HepG2 (cell line): ENCODE results near the gene TAS2R13. TPM values are rescaled to one million over a fixed set of nuclear protein-coding genes. Genes with fewer than 3 reads are reported as not detected.

Source experiments
- ATAC-seq: fragments of 200-7000 bp; cut with Tn5 transposase; 3 replicates; pipeline ENCODE4 v1.9.1; 2020; ENCODE audit warnings: mild to moderate bottlenecking, moderate library complexity
- BruUV-seq: library from RNA; stranded (reverse); fragments of 400-500 nt; replicated peaks from 2 replicates; lab custom pipeline; 2021; lab: Mats Ljungman, UMichigan
- CTCF ChIA-PET: fragments of 300-600 bp; formaldehyde crosslinking; extraction: SDS; loops from one replicate; lab custom pipeline; 2021; ENCODE audit warnings: low total read pairs, inconsistent platforms, low intra/inter-chr PET ratio; lab: Yijun Ruan, JAX
- POLR2A ChIA-PET: fragments of 350-600 bp; sonication (Branson Sonifier 250); formaldehyde crosslinking; loops from one replicate; lab custom pipeline; 2020; ENCODE audit warnings: antibody characterized with exemption, inconsistent platforms; lab: Yijun Ruan, JAX
- DNase-seq: peaks from one replicate; pipeline ENCODE4 v3.0.0-alpha.2; 2015; ENCODE audit warnings: low spot score
- FAIRE-seq: peaks from 3 replicates; lab custom pipeline; 2011; peaks lifted over from hg19 to GRCh38; lab: Jason Lieb, UNC
- H2AFZ ChIP-seq: one replicate; pipeline ENCODE4 v1.6.1; 2011; ENCODE audit warnings: low read length, inconsistent platforms
- H3K27ac ChIP-seq: fragments of 300-600 bp; 3 replicates; pipeline ENCODE4 v1.8.0; 2011; ENCODE audit warnings: mixed run types, mild to moderate bottlenecking, mixed read lengths, low read length, inconsistent platforms; ENCODE audit not compliant: insufficient read depth; ENCODE audit errors: extremely low read length
- H3K27me3 ChIP-seq, 2 experiments: fragments of 200-600 bp in 1 of 2; 2 replicates in 1 of 2; 3 replicates in 1 of 2; pipeline versions ENCODE4 v1.6.0 to v1.8.0; 2011; ENCODE audit warnings: low read length in 2 of 2, mild to moderate bottlenecking in 2 of 2, moderate library complexity in 2 of 2, inconsistent platforms in 1 of 2; ENCODE audit not compliant: insufficient read depth in 2 of 2, control insufficient read depth in 1 of 2
- H3K36me3 ChIP-seq, 2 experiments: fragments of 200-600 bp in 1 of 2; replicated peaks in 1 of 2; 2 replicates in 1 of 2; 3 replicates in 1 of 2; pipeline versions ENCODE4 v1.5.1 to v1.8.0; 2011; ENCODE audit warnings: low read length in 2 of 2, inconsistent platforms in 1 of 2; ENCODE audit not compliant: insufficient read depth in 2 of 2, control insufficient read depth in 1 of 2
- H3K4me1 ChIP-seq: 2 replicates; pipeline ENCODE4 v1.5.1; 2012; ENCODE audit warnings: low read length, inconsistent platforms; ENCODE audit not compliant: insufficient read depth
- H3K4me2 ChIP-seq: 2 replicates; pipeline ENCODE4 v1.6.0; 2011; ENCODE audit warnings: low read depth, low read length, inconsistent platforms
- H3K4me3 ChIP-seq, 3 experiments: fragments of 200-600 bp in 1 of 3; sonication (generic), shearing (Covaris generic) in 1 of 3; replicated peaks in 1 of 3; 2 replicates each; pipeline ENCODE4 v1.5.1; 2011 to 2016; ENCODE audit warnings: low read length in 3 of 3, inconsistent platforms in 2 of 3, low read depth in 2 of 3, mild to moderate bottlenecking in 2 of 3, control low read depth in 1 of 3, mixed read lengths in 1 of 3; ENCODE audit not compliant: insufficient read depth in 1 of 3
- H3K79me2 ChIP-seq: one replicate; pipeline ENCODE4 v1.6.1; 2011; ENCODE audit warnings: low read length, inconsistent platforms; ENCODE audit not compliant: insufficient read depth
- H3K9ac ChIP-seq: 2 replicates; pipeline ENCODE4 v1.6.0; 2011; ENCODE audit warnings: mild to moderate bottlenecking, low read depth, low read length, inconsistent platforms; ENCODE audit not compliant: insufficient read depth
- H3K9me3 ChIP-seq: 2 replicates; pipeline ENCODE4 v1.5.1; 2012; ENCODE audit warnings: mild to moderate bottlenecking, low read length
- H4K20me1 ChIP-seq: 2 replicates; pipeline ENCODE4 v1.6.0; 2011; ENCODE audit warnings: inconsistent platforms, mild to moderate bottlenecking, low read length, moderate library complexity; ENCODE audit not compliant: insufficient read depth
- ARNT ChIP-seq: fragments of 450-650 bp; IDR thresholded peaks from 2 replicates; pipeline ENCODE4 v1.6.1; 2017
- ETS1 ChIP-seq: sonication (generic); formaldehyde crosslinking; IDR thresholded peaks from 2 replicates; pipeline ENCODE4 v1.4.0; 2020; ENCODE audit warnings: missing genetic modification reagents
- LBX2 ChIP-seq: sonication (generic); formaldehyde crosslinking; IDR thresholded peaks from 2 replicates; pipeline ENCODE4 v1.5.0; 2020; ENCODE audit warnings: missing genetic modification reagents, mild to moderate bottlenecking, borderline replicate concordance
- MAZ ChIP-seq, 2 experiments: sonication (generic) in 1 of 2; formaldehyde crosslinking in 1 of 2; IDR thresholded peaks; 2 replicates each; pipeline versions ENCODE4 v1.5.0 to v1.6.1; 2012 to 2020; ENCODE audit warnings: low read depth in 2 of 2, mild to moderate bottlenecking in 2 of 2, borderline replicate concordance in 1 of 2, improper control_type of control experiment in 1 of 2, low read length in 1 of 2, missing genetic modification reagents in 1 of 2, moderate library complexity in 1 of 2
- MED1 ChIP-seq: sonication (generic); formaldehyde crosslinking; IDR thresholded peaks from 2 replicates; pipeline ENCODE4 v1.4.0; 2020; ENCODE audit warnings: missing genetic modification reagents
- NFE2 ChIP-seq: sonication (generic); formaldehyde crosslinking; IDR thresholded peaks from 2 replicates; pipeline ENCODE4 v1.4.0; 2020; ENCODE audit warnings: missing genetic modification reagents
- TGIF2 ChIP-seq: IDR thresholded peaks from 2 replicates; pipeline ENCODE4 v1.6.1; 2016; ENCODE audit warnings: control low read depth, missing compliant biosample characterization
- TMF1 ChIP-seq: sonication (generic); formaldehyde crosslinking; IDR thresholded peaks from 2 replicates; pipeline ENCODE4 v1.8.1; 2022; ENCODE audit warnings: low read depth, missing genetic modification reagents
- ZNF619 ChIP-seq: sonication (generic); formaldehyde crosslinking; IDR thresholded peaks from 2 replicates; pipeline ENCODE4 v1.4.0; 2020; ENCODE audit warnings: mild to moderate bottlenecking, missing genetic modification reagents
- ZNF850 ChIP-seq: sonication (generic); formaldehyde crosslinking; conservative IDR thresholded peaks from 2 replicates; pipeline ENCODE4 v1.9.0; 2021; ENCODE audit warnings: mild to moderate bottlenecking, missing genetic modification reagents
- WGBS: methylation state at CpG from one replicate; pipeline ENCODE4 v1.1.6; 2017; ENCODE audit warnings: low lambda C conversion rate; 5-methylcytosine and 5-hydroxymethylcytosine counted together
- in situ Hi-C: cut with HindIII; loops from 2 replicates; pipeline ENCODE4 v1.10.0; 2017; ENCODE audit warnings: low pct_unique_long_range_greater_than_20kb; ENCODE audit not compliant: extremely low pct_ligation_motif_present
- intact Hi-C: fragments of 100-400 bp; cut with micrococcal nuclease; formaldehyde crosslinking; loops from one replicate; pipeline ENCODE4 v1.10.0; 2022; ENCODE audit not compliant: unreplicated experiment
- polyA plus RNA-seq, 8 experiments: library from polyadenylated mRNA; depleted of rRNA in 3 of 8; stranded (reverse) in 7 of 8; unstranded in 1 of 8; fragments of >200 nt; fragmentation: Illumina TruSeq in 4 of 8; extraction: Trizol in 4 of 8; gene quantifications; 2 replicates each; pipeline versions ENCODE4 v1.2.1 to v1.2.3, GENCODE V29; 2011 to 2016; ENCODE audit warnings: low read depth in 4 of 8, missing spikeins in 1 of 8, mixed read lengths in 1 of 8; ENCODE audit not compliant: insufficient read depth in 1 of 8
- total RNA-seq, 5 experiments: library from RNA; depleted of rRNA; stranded (reverse); fragments of >200 nt; fragmentation: Illumina TruSeq; extraction: Trizol; gene quantifications; 2 replicates each; pipeline ENCODE4 v1.2.3, GENCODE V29; 2016; ENCODE audit warnings: low read depth in 1 of 5
- TF ChIP-seq, protein P1 (sequence below): sonication (generic); formaldehyde crosslinking; IDR thresholded peaks from 2 replicates; pipeline ENCODE4 v1.4.0; 2020; ENCODE audit warnings: missing genetic modification reagents, borderline replicate concordance

The TAS2R13 gene
- total and polyA plus RNA-seq, 2 of the 13 experiments (the other 11 are each of a cell fraction or from before 2014, with no cell fraction given): 0.33 to 1.3 TPM

GRCh38 chr12:10904686-10905085, 4.7 kb downstream of the TAS2R13 start:
- no peak for TF ChIP-seq MED1 (CRISPR knock-in tag)
- TF ChIP-seq TMF1: no peak
- TF ChIP-seq ETS1 (CRISPR knock-in tag): no peak
- TF ChIP-seq ZNF619: no peak
- TF ChIP-seq ZNF850: no peak
- no peak for TF ChIP-seq NFE2 (CRISPR knock-in tag)
- TF ChIP-seq ARNT: no peak
- TF ChIP-seq, protein P1, sequence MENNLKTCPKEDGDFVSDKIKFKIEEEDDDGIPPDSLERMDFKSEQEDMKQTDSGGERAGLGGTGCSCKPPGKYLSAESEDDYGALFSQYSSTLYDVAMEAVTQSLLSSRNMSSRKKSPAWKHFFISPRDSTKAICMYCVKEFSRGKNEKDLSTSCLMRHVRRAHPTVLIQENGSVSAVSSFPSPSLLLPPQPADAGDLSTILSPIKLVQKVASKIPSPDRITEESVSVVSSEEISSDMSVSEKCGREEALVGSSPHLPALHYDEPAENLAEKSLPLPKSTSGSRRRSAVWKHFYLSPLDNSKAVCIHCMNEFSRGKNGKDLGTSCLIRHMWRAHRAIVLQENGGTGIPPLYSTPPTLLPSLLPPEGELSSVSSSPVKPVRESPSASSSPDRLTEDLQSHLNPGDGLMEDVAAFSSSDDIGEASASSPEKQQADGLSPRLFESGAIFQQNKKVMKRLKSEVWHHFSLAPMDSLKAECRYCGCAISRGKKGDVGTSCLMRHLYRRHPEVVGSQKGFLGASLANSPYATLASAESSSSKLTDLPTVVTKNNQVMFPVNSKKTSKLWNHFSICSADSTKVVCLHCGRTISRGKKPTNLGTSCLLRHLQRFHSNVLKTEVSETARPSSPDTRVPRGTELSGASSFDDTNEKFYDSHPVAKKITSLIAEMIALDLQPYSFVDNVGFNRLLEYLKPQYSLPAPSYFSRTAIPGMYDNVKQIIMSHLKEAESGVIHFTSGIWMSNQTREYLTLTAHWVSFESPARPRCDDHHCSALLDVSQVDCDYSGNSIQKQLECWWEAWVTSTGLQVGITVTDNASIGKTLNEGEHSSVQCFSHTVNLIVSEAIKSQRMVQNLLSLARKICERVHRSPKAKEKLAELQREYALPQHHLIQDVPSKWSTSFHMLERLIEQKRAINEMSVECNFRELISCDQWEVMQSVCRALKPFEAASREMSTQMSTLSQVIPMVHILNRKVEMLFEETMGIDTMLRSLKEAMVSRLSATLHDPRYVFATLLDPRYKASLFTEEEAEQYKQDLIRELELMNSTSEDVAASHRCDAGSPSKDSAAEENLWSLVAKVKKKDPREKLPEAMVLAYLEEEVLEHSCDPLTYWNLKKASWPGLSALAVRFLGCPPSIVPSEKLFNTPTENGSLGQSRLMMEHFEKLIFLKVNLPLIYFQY: no peak
- TF ChIP-seq TGIF2 (CRISPR knock-in tag): no peak
- no peak for TF ChIP-seq LBX2 (CRISPR knock-in tag)
- no peak for TF ChIP-seq MAZ (IDR thresholded peaks at IDR 0.05; ENCODE audit: borderline replicate concordance, low read depth, low read length)
- no peak for TF ChIP-seq MAZ (CRISPR knock-in tag; IDR thresholded peaks at IDR 0.05; ENCODE audit: low read depth)
- ATAC-seq (no peak), DNase-seq (no peak), FAIRE-seq (no peak)
- H3K36me3 ChIP-seq: no peaks in the 10 kb centered on the region
- H3K9me3 ChIP-seq: peaks cover 29% of the 10 kb centered on the region
- H3K79me2 ChIP-seq: no peaks in the 10 kb centered on the region
- no peak overlapping the region for H3K4me2 ChIP-seq
- peaks cover 10% of the 10 kb centered on the region; the same call in 1 of the 2 replicates for H3K4me1 ChIP-seq
- WGBS: 96% methylated on average over 4 of the region's 4 CpGs
- H3K27ac ChIP-seq: no peak overlapping the region
- H3K27me3 ChIP-seq: no peaks in the 10 kb centered on the region
- BruUV-seq: no TSS peak
- no peak overlapping the region for H3K9ac ChIP-seq
- no peak overlapping the region for H2AFZ ChIP-seq
- no peaks in the 10 kb centered on the region for H4K20me1 ChIP-seq
- in situ Hi-C loops: no loop called here
- POLR2A ChIA-PET: no interaction called here
- CTCF ChIA-PET: no interaction called here
- no peak overlapping the region for H3K4me3 ChIP-seq
- intact Hi-C loops: loop anchor here (5.0 kb wide), 1 partner anchor 37 kb away; no protein-coding TSS in a partner anchor
